Measurements from ENCODE around the gene CYB5D1.

The CYB5D1 gene

DNA sequence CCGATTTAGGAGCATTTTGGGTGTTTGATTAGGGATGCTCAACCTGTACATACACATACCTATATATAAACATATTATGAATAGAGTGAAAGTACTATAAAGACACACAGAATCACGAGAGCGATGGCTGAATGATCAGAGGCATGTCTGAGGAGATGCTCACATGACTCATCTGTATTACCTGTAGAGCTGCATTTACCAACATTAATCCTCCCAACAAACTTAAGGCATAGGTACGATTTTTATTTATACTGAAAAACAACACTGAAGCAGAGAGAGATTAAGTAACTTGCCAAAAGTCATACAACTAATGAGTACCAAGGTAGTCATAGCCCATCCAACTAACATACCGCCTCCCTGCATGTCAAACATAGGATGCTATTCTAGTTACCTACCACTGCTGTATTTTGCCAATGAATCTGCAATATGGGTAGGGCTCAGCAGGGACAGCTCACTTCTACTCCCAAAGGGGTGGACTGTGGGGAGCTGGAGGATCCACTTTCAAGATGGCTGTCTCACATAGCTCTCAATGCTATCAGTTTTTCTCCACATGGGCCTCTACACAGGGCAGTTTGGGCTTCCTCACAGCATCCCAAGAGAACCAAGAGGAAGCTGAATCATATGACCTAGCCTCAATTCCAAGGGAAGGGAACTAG is 7.3 kb downstream of the CYB5D1 start:
- no peak overlapping the region for H3K4me3 ChIP-seq (ENCODE audit: low read depth, low read length)
- TF ChIP-seq, protein P1, sequence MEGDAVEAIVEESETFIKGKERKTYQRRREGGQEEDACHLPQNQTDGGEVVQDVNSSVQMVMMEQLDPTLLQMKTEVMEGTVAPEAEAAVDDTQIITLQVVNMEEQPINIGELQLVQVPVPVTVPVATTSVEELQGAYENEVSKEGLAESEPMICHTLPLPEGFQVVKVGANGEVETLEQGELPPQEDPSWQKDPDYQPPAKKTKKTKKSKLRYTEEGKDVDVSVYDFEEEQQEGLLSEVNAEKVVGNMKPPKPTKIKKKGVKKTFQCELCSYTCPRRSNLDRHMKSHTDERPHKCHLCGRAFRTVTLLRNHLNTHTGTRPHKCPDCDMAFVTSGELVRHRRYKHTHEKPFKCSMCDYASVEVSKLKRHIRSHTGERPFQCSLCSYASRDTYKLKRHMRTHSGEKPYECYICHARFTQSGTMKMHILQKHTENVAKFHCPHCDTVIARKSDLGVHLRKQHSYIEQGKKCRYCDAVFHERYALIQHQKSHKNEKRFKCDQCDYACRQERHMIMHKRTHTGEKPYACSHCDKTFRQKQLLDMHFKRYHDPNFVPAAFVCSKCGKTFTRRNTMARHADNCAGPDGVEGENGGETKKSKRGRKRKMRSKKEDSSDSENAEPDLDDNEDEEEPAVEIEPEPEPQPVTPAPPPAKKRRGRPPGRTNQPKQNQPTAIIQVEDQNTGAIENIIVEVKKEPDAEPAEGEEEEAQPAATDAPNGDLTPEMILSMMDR (IDR thresholded peaks at IDR 0.05; ENCODE audit: low read depth, low read length): no peak

DNA sequence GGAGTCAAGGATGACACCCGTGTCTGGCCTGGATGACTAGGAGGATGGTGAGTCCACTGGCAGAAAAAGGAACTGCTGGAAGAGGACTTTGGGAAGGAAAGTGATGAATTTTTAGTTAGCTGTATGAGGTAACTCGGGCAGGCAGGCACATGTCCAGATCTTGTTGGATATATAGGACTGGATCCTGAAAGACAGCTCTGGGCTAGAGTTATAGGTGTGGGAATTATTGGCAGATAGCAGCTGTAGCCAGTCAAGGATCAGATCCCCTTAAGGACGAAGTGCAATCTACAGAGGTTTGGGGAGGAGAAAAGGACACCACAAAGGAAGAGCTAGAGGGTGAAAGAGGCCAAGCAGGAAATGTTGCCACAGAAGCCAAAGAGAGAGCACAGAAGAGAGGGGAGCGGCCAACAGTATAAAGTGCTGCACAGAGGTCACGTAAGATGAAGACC is 10.1 kb downstream of the CYB5D1 start:
- H3K4me3 ChIP-seq (ENCODE audit: low read depth, low read length): no peak overlapping the region
- TF ChIP-seq, protein P1 (IDR thresholded peaks at IDR 0.05; ENCODE audit: low read depth, low read length): no peak

DNA sequence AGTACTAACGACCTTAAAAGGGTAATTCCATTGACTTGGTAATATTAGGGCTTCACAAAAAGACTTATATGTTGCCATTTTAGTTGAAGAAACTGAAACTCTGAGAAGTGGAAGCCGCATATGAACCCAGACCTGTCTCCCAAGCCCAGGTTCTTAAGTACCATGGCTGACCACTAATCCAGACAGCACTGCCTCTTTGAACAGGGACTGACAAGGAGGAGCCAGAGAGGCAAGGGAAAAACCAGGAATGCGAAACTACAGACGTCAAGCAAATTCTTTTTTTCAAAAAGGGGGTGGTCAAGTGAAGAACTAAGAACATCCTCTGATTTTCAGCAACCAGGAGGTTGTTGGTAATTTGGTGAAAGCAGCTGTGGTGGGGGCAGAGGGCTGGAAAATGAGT is 15.2 kb downstream of the CYB5D1 start:
- H3K4me3 ChIP-seq (ENCODE audit: low read depth, low read length): no peak overlapping the region
- TF ChIP-seq, protein P1 (IDR thresholded peaks at IDR 0.05; ENCODE audit: low read depth, low read length): no peak

DNA sequence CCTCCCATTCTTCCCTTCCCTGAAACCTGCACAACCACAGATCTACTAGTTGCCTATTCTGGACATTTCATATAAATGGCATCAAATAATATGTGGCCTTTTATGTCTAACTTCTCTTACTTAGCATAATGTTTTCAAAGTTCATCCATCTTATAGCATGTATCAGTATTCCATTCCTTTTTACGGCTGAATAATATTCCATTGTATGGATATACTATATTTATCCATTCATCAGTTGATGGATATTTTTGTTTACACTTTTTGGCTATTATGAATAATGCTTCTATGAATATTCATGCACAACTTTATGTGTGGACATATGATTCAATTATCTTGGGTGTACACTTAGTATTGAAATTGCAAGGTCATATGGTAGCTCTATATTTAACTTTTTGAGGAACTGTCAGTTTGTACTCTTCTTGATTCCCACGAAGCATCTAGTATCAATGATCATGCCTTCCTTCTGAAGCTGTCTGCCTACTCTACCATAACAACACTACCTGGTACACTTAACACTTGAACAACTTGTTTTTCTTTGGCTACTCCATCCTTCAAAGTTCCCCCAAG is 18.1 kb downstream of the CYB5D1 start:
- no peak overlapping the region for H3K4me3 ChIP-seq (ENCODE audit: low read depth, low read length)
- TF ChIP-seq, protein P1 (IDR thresholded peaks at IDR 0.05; ENCODE audit: low read depth, low read length): no peak

DNA sequence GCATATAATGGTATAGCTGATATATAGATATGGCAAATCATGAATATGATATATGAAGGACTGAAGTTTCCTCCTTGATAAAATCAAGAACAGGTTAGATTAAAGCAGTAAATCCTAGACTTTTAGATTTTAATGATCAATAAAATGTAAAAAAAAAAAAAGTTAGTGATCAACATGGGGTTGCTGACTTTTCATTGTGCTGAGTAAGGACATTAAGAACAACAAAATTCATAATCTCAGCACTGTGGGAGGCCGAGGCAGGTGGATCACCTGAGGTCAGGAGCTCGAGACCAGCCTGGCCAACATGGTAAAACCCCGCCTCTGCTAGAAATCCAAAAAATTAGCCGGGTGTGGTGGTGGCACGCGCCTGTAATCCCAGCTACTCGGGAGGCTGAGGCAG is 20.4 kb downstream of the CYB5D1 start:
- TF ChIP-seq, protein P1 (IDR thresholded peaks at IDR 0.05; ENCODE audit: low read depth, low read length): no peak
- no peak overlapping the region for H3K4me3 ChIP-seq (ENCODE audit: low read depth, low read length)

DNA sequence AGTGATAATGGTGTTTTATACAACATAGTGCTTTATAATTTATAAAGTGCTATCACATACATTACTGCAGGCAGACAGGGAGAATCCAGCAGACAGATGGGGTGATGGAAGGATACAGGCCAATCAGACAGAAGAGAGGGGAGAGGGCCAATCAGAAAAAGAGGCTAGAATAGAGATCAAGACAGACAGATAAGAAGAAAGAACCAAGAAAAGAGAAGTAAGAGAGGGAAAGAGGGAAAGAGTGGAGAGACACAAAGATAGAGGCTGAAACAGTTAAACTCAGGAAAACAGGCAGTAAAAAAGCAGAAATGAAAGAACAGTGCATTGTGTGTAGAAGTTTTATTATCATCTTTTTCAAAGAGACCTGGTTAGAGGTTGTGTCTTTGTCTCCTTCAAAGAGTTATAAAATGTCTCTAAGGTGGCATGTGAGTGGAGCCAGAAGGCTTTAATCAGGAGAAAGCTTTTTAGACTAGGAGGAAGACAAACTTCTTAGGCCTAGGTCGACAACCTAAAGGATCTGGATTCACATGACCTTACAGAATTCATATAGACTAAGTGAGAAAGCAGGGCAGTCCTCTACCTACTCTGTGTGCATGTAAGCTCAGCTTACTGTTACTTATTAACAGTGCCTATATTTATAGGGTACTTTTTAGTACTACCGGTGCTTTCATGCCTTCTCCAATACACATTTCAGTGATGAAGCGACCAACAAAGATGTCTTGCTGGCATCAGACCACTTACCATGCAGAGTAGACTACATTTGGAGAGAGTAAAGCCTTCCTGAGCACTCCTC is 22.5 kb downstream of the CYB5D1 start:
- TF ChIP-seq, protein P1 (IDR thresholded peaks at IDR 0.05; ENCODE audit: low read depth, low read length): no peak
- no peak overlapping the region for H3K4me3 ChIP-seq (ENCODE audit: low read depth, low read length)

Data from WI38 (cell line).